Caco-2 (cell line): ENCODE measurements around the gene CPLX1. TPM values are rescaled to one million over a fixed set of nuclear protein-coding genes. Genes with fewer than 3 reads are reported as not detected.

Source experiments
- BruUV-seq: library from RNA; stranded (reverse); fragments of 400-500 nt; replicated peaks from 2 replicates; lab custom pipeline; 2021; lab: Mats Ljungman, UMichigan
- CTCF ChIA-PET: fragments of 300-600 bp; sonication (Branson Sonifier 250); formaldehyde crosslinking; loops from one replicate; lab custom pipeline; 2022; ENCODE audit warnings: antibody characterized with exemption; lab: Charles Lee
- POLR2A ChIA-PET: fragments of 300-600 bp; sonication (Branson Sonifier 250); formaldehyde crosslinking; loops from one replicate; lab custom pipeline; 2022; ENCODE audit warnings: antibody characterized with exemption; lab: Charles Lee
- DNase-seq, 2 experiments: peaks; one replicate each; pipeline versions ENCODE4 v3.0.0 to v3.0.0-alpha.2; 2020 to 2022
- H3K27me3 ChIP-seq: replicated peaks from 2 replicates; pipeline ENCODE4 v1.6.0; 2011; ENCODE audit warnings: low read length; ENCODE audit not compliant: control insufficient read depth, insufficient read depth
- H3K36me3 ChIP-seq: 2 replicates; pipeline ENCODE4 v1.5.1; 2011; ENCODE audit warnings: low read length; ENCODE audit not compliant: control insufficient read depth, insufficient read depth
- H3K4me1 ChIP-seq: fragments of 250-450 bp; sonication (Bioruptor Pico); 2 replicates; pipeline ENCODE4 v1.5.1; 2020; ENCODE audit warnings: mild to moderate bottlenecking
- H3K4me3 ChIP-seq: 2 replicates; pipeline ENCODE4 v1.5.1; 2011; ENCODE audit warnings: low read depth, mild to moderate bottlenecking, control low read depth, low read length
- H3K9me3 ChIP-seq: fragments of 250-450 bp; sonication (Bioruptor Pico); 2 replicates; pipeline ENCODE4 v1.5.1; 2020; ENCODE audit warnings: mild to moderate bottlenecking, moderate library complexity
- H3K27ac Mint-ChIP-seq: one replicate; pipeline ENCODE4 v1.8.0; 2022; ENCODE audit warnings: mixed read lengths; ENCODE audit not compliant: unreplicated experiment
- H3K27me3 Mint-ChIP-seq: one replicate; pipeline ENCODE4 v1.8.0; 2022; ENCODE audit warnings: mixed read lengths; ENCODE audit not compliant: insufficient read depth, unreplicated experiment
- H3K36me3 Mint-ChIP-seq: one replicate; pipeline ENCODE4 v1.8.0; 2022; ENCODE audit warnings: mild to moderate bottlenecking, mixed read lengths; ENCODE audit not compliant: insufficient read depth, unreplicated experiment
- H3K4me1 Mint-ChIP-seq: one replicate; pipeline ENCODE4 v1.8.0; 2022; ENCODE audit warnings: low read depth, mixed read lengths; ENCODE audit not compliant: unreplicated experiment
- H3K4me3 Mint-ChIP-seq: one replicate; pipeline ENCODE4 v1.8.0; 2022; ENCODE audit warnings: mild to moderate bottlenecking, moderate library complexity, mixed read lengths; ENCODE audit not compliant: unreplicated experiment
- H3K9me3 Mint-ChIP-seq: one replicate; pipeline ENCODE4 v1.8.0; 2022; ENCODE audit warnings: mixed read lengths; ENCODE audit not compliant: unreplicated experiment
- intact Hi-C: fragments of 100-400 bp; cut with micrococcal nuclease; formaldehyde crosslinking; loops from one replicate; pipeline ENCODE4 v1.10.0; 2022; ENCODE audit not compliant: unreplicated experiment
- total RNA-seq: library from RNA; stranded (reverse); gene quantifications from 2 replicates; pipeline ENCODE4 v1.2.3, GENCODE V29; 2022
- TF ChIP-seq, protein P1 (sequence below), 2 experiments: fragments of 200-600 bp in 1 of 2; IDR thresholded peaks; 1 replicate in 1 of 2; 2 replicates in 1 of 2; pipeline versions ENCODE4 v1.5.1 to v1.8.0; 2011 to 2022; ENCODE audit warnings: antibody characterized with exemption in 1 of 2, control low read depth in 1 of 2, inconsistent platforms in 1 of 2, low read depth in 1 of 2, low read length in 1 of 2, mild to moderate bottlenecking in 1 of 2, moderate library complexity in 1 of 2; ENCODE audit not compliant: insufficient read depth in 1 of 2, severe bottlenecking in 1 of 2, unreplicated experiment in 1 of 2

CPLX1 gene
- total RNA-seq, 1 experiment from 2014 or later, result 20.9 TPM

DNA sequence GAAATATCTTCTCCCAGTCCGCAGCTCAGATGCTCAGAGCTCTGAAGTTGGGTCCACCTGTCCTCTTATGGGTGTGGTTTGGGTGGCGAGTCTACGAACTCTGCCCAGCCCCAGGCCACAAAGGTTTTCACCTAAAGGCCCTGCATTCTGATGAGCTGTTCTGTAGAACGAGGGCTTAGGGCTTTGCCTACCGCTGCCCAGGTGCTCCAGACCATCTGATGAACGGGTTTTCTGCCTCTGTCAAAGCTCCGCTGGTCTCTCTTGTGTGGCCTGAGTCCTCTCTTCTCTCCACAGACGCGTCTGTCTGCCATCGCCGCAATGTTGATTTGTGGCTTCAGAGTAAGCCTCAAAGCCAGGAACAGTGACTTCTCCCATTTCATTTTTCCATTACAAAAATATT, 28.4 kb upstream of the CPLX1 start:
- Mint-ChIP-seq H3K4me1 (no peaks in the 10 kb centered on the region), H3K27me3 (no peaks in the 10 kb centered on the region), H3K27ac (no peak overlapping the region), H3K4me3 (no peak overlapping the region), H3K36me3 (peaks cover 54% of the 10 kb centered on the region), H3K9me3 (no peaks in the 10 kb centered on the region)
- no TSS peak for BruUV-seq
- TF ChIP-seq, protein P1, sequence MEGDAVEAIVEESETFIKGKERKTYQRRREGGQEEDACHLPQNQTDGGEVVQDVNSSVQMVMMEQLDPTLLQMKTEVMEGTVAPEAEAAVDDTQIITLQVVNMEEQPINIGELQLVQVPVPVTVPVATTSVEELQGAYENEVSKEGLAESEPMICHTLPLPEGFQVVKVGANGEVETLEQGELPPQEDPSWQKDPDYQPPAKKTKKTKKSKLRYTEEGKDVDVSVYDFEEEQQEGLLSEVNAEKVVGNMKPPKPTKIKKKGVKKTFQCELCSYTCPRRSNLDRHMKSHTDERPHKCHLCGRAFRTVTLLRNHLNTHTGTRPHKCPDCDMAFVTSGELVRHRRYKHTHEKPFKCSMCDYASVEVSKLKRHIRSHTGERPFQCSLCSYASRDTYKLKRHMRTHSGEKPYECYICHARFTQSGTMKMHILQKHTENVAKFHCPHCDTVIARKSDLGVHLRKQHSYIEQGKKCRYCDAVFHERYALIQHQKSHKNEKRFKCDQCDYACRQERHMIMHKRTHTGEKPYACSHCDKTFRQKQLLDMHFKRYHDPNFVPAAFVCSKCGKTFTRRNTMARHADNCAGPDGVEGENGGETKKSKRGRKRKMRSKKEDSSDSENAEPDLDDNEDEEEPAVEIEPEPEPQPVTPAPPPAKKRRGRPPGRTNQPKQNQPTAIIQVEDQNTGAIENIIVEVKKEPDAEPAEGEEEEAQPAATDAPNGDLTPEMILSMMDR (IDR thresholded peaks at IDR 0.05; ENCODE audit: insufficient read depth in 1 of 2, low read depth in 1 of 2, low read length in 1 of 2, severe bottlenecking in 1 of 2, unreplicated experiment in 1 of 2), result no peak
- Histone ChIP-seq H3K36me3 (peaks cover 3% of the 10 kb centered on the region), H3K27me3 (no peaks in the 10 kb centered on the region), H3K4me1 (no peaks in the 10 kb centered on the region), H3K9me3 (no peaks in the 10 kb centered on the region), H3K4me3 (no peak overlapping the region)
- POLR2A ChIA-PET, result no interaction called here
- no peak for DNase-seq
- CTCF ChIA-PET, result no interaction called here
- intact Hi-C loops, result no loop called here

DNA sequence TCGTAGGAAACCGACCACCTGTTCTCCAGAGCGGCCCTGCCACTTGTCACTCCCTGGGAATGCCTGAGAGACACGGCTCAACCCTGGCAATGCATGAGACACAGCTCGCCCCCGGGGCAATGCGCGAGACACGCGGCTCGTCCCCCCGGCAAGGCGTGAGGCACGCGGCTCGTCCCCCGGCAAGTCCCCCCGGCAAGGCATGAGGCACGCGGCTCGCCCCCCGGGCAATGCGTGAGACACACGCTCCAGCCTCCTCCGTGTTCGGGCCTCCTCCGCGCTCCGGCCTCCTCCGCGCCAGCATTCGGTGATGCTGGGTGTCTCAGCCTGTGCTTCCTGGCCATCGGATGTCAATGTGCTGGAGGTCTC, 27.5 kb upstream of the CPLX1 start:
- H3K27me3 ChIP-seq, result no peaks in the 10 kb centered on the region
- CTCF ChIA-PET, result no interaction called here
- no peaks in the 10 kb centered on the region for H3K4me1 ChIP-seq
- Mint-ChIP-seq H3K27me3 (no peaks in the 10 kb centered on the region), H3K4me3 (no peak overlapping the region), H3K27ac (no peak overlapping the region), H3K4me1 (no peaks in the 10 kb centered on the region), H3K36me3 (peaks cover 48% of the 10 kb centered on the region), H3K9me3 (no peaks in the 10 kb centered on the region)
- intact Hi-C loops, result no loop called here
- no peak overlapping the region for H3K4me3 ChIP-seq
- TF ChIP-seq, protein P1 (IDR thresholded peaks at IDR 0.05; ENCODE audit: insufficient read depth in 1 of 2, low read depth in 1 of 2, low read length in 1 of 2, severe bottlenecking in 1 of 2, unreplicated experiment in 1 of 2), result no peak
- POLR2A ChIA-PET, result no interaction called here
- peaks cover 3% of the 10 kb centered on the region for H3K36me3 ChIP-seq
- no TSS peak for BruUV-seq
- no peak for DNase-seq
- no peaks in the 10 kb centered on the region for H3K9me3 ChIP-seq

DNA sequence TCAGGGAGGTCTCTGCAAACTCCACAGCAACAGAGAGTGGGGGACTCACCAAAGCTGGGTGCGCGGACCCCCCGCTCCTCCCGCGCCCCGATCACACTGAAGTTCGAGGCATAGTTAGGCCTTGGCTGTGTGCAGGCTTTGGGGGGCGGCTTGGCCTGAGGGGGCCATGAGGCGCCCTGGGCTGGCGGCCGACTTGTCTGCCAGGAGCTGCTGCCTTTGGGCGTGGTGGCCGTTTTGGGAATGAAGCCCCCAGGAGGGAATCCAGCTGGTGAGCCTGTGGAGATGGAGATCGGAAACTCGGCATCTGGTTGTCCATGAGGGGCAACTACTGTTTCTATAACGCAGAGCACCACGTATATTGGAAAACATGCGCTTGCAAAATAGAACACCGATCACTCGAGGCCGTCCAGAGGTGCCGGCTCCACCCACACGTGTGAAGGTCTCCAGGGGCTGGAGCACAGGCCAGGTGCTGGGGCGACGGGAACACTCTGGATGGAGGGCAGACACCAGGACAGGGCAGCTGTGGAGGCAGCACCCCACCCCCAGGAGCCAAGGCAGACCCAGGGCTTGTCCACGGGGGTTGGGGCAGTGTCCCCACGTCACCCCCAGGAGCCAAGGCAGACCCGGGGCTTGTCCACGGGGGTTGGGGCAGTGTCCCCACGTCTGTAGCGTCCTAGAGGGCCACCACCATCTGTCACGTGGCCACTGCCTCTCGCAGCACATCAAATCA, 25.9 kb upstream of the CPLX1 start:
- Mint-ChIP-seq H3K36me3 (peaks cover 36% of the 10 kb centered on the region), H3K27me3 (no peaks in the 10 kb centered on the region), H3K4me1 (no peaks in the 10 kb centered on the region), H3K27ac (no peak overlapping the region), H3K9me3 (no peaks in the 10 kb centered on the region), H3K4me3 (no peak overlapping the region)
- ChIA-PET CTCF (no interaction called here), POLR2A (no interaction called here)
- intact Hi-C loops, result no loop called here
- Histone ChIP-seq H3K4me1 (no peaks in the 10 kb centered on the region), H3K9me3 (no peaks in the 10 kb centered on the region), H3K4me3 (no peak overlapping the region), H3K36me3 (no peaks in the 10 kb centered on the region; the same call in none of the 2 replicates), H3K27me3 (no peaks in the 10 kb centered on the region)
- no peak for DNase-seq
- TF ChIP-seq, protein P1 (IDR thresholded peaks at IDR 0.05; ENCODE audit: insufficient read depth in 1 of 2, low read depth in 1 of 2, low read length in 1 of 2, severe bottlenecking in 1 of 2, unreplicated experiment in 1 of 2), result no peak
- BruUV-seq, result no TSS peak
